Natural killer cell treated with Interleukin-12 subunit alpha and Interleukin-12 subunit beta and Interleukin-15 and Interleukin-18, amount 100 ng/mL, for 72 hours (primary cell): Measurements from ENCODE around the gene AIRE. TPM values are rescaled to one million over a fixed set of nuclear protein-coding genes. Genes with fewer than 3 reads are reported as not detected.
"Not testable (repeated sequence)": the region's sequence is repeated elsewhere in the genome, so short reads cannot be mapped to it uniquely, and the experiment has no call there.

ENCODE experiments used
- ATAC-seq, 2 donors: fragments of 150-1000 bp; cut with Tn5 transposase in 1 of 2; sonication (Bioruptor Pico), chemical (Tn5 transposase) in 1 of 2; 2 replicates each; pipeline ENCODE4 v1.10.0; 2021
- DNase-seq: peaks from one replicate; pipeline ENCODE4 v3.0.0; 2022; ENCODE audit warnings: low spot score
- H3K27ac Mint-ChIP-seq, 2 donors: 1 replicate in 1 of 2; 2 replicates in 1 of 2; pipeline ENCODE4 v1.8.0; 2022; ENCODE audit warnings: mixed read lengths in 2 of 2, mild to moderate bottlenecking in 1 of 2, moderate library complexity in 1 of 2
- H3K27me3 Mint-ChIP-seq, 2 donors: 1 replicate in 1 of 2; 2 replicates in 1 of 2; pipeline ENCODE4 v1.8.0; 2022; ENCODE audit warnings: mixed read lengths in 2 of 2
- H3K36me3 Mint-ChIP-seq: one replicate; pipeline ENCODE4 v1.8.0; 2022; ENCODE audit warnings: mixed read lengths
- H3K4me1 Mint-ChIP-seq, 2 donors: 1 replicate in 1 of 2; 2 replicates in 1 of 2; pipeline ENCODE4 v1.8.0; 2022; ENCODE audit warnings: low read depth in 2 of 2, mixed read lengths in 2 of 2, mild to moderate bottlenecking in 1 of 2
- H3K4me3 Mint-ChIP-seq: one replicate; pipeline ENCODE4 v1.8.0; 2022; ENCODE audit warnings: mixed read lengths
- H3K9me3 Mint-ChIP-seq: 2 replicates; pipeline ENCODE4 v1.8.0; 2022; ENCODE audit warnings: mixed read lengths
- total RNA-seq, 2 donors: library from RNA; stranded (reverse); gene quantifications; one replicate each; pipeline ENCODE4 v1.2.3, GENCODE V29; 2022

The AIRE gene
- total RNA-seq, 2 donors from 2014 or later = not detected

- peak overlapping the region; percentile 58 for H3K4me3 Mint-ChIP-seq
- no peak overlapping the region for H3K27ac Mint-ChIP-seq
- H3K27me3 Mint-ChIP-seq = no peaks in the 10 kb centered on the region
- peaks cover 21 to 22% of the 10 kb centered on the region in 2 donors for H3K4me1 Mint-ChIP-seq
- DNase-seq (peak; percentile 83), ATAC-seq (peak; percentile 76 to 80)
- H3K9me3 Mint-ChIP-seq = no peaks in the 10 kb centered on the region
- no peaks in the 10 kb centered on the region for H3K36me3 Mint-ChIP-seq
Measured at GRCh38 chr21:44300262-44300959, 14.7 kb downstream of the AIRE start.

DNA sequence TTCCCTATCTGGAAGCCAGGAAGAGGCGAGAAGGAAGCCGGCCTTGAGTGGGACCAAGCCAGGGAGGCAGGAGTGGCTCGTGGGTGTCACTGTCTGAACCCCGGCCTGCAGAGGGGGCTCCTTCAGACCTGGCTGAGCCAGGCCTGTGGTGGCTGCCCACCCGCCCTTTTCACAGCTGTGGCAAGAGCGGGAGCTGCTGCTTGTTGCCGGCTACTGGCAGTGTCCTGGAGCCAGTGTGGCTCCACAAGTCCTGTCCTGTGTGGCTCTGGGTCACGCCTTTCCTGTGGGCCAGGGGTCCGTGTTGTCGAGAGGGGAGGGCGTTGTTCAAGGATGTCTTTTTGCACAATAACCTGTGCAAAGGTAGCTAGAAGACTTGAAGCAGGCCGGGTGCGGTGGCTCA lies 15.5 kb downstream of the AIRE start:
- DNase-seq = no peak
- Mint-ChIP-seq H3K27me3 (no peaks in the 10 kb centered on the region), H3K4me3 (peak overlapping the region; percentile 58), H3K36me3 (no peaks in the 10 kb centered on the region), H3K27ac (no peak overlapping the region), H3K4me1 (peaks cover 21 to 22% of the 10 kb centered on the region in 2 donors), H3K9me3 (no peaks in the 10 kb centered on the region)
- no peak for ATAC-seq

DNA sequence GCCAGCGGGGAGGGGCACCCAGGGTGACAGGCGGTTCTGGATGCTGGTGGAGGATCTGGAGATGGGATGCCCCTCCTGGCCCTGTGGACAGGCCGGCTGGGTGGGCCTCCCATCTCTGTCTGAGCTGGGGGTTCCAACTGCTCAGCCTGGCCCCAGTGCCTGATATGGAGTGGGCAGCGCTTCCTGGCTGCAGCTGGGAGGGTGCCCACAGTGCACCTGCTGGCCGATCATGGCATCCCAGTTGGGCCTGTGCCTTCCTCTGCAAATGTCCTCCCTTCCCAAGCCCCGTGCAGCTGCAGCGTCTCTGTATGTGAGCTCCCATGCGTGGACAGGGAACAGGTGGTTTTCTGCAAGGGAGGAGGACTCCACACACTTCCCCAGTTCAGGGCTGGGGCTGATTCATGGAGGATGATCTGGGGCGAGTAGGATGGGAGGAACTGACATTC lies 16.3 kb downstream of the AIRE start:
- Mint-ChIP-seq H3K27ac (peak overlapping the region in 1 of 2 donors; percentile 37), H3K4me1 (peaks cover 21 to 24% of the 10 kb centered on the region in 2 donors), H3K36me3 (no peaks in the 10 kb centered on the region), H3K27me3 (no peaks in the 10 kb centered on the region), H3K4me3 (peak overlapping the region; percentile 50), H3K9me3 (no peaks in the 10 kb centered on the region)
- DNase-seq (no peak), ATAC-seq (no peak)

GRCh38 chr21:44302573-44303401 lies 17.1 kb downstream of the AIRE start:
- DNase-seq, H3K36me3 Mint-ChIP-seq, H3K9me3 Mint-ChIP-seq, ATAC-seq, H3K27me3 Mint-ChIP-seq: not testable (repeated sequence)
- H3K4me1 Mint-ChIP-seq = peaks cover 20 to 26% of the 10 kb centered on the region in 2 donors
- H3K4me3 Mint-ChIP-seq = peak overlapping the region; percentile 50
- H3K27ac Mint-ChIP-seq = peak overlapping the region in 1 of 2 donors; percentile 37

DNA sequence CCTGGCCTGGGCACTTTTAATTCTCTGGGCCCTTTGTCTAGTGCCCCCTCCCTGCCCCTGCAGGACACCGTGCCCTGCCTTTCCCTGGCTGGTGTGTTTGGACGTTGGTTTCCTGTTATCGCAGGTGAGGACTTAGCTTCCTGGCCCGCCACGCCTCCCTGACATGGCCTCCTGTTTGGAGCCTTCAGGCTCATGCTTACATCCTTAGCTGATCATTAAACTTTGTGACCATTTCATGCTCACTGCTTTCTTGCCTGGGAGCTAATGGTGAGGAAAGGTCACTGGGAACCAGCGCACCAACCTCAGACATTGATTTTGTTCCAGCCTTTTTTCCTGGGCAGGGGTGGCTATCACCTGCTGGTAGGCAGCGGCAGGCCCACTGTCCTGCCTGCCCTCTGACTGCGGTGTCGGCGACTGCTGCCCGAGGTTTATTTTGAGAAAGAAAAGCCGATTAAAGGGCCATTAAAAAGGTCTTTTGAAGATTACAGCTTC lies 17.9 kb downstream of the AIRE start:
- H3K9me3 Mint-ChIP-seq = no peaks in the 10 kb centered on the region
- H3K27me3 Mint-ChIP-seq = no peaks in the 10 kb centered on the region
- ATAC-seq (no peak), DNase-seq (no peak)
- H3K36me3 Mint-ChIP-seq = no peaks in the 10 kb centered on the region
- H3K27ac Mint-ChIP-seq = no peak overlapping the region
- H3K4me1 Mint-ChIP-seq = peaks cover 13 to 24% of the 10 kb centered on the region in 2 donors
- H3K4me3 Mint-ChIP-seq = no peak overlapping the region

- Mint-ChIP-seq H3K27me3 (no peaks in the 10 kb centered on the region), H3K4me1 (peaks cover 8 to 23% of the 10 kb centered on the region in 2 donors), H3K36me3 (no peaks in the 10 kb centered on the region), H3K4me3 (no peak overlapping the region), H3K9me3 (no peaks in the 10 kb centered on the region), H3K27ac (no peak overlapping the region)
- no peak for DNase-seq
- ATAC-seq = no peak
Measured at GRCh38 chr21:44304011-44304616, 18.4 kb downstream of the AIRE start.

DNA sequence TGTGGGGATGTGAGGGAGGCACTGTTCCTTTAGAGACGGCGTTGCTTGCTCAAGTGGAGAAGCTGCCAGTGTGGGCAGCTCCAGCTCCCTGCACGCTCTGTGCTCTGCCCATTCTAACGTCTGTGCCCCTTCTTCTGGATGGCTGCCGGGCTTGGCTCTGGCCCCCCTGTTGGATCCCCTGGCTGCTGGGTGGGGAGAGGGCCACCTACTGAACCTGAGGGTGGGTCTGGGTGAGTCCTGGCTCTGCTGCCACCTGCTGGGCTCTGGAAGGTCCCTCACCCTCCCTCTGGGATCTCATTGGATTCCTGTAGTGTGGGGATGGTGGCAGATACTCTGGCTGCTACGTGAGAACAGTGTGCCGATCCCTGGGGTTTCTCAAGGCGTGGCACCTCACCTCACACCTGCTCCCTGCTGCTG lies 19.2 kb downstream of the AIRE start:
- Mint-ChIP-seq H3K4me1 (peaks cover 4 to 20% of the 10 kb centered on the region in 2 donors), H3K36me3 (no peaks in the 10 kb centered on the region), H3K4me3 (no peak overlapping the region), H3K9me3 (no peaks in the 10 kb centered on the region), H3K27me3 (no peaks in the 10 kb centered on the region), H3K27ac (no peak overlapping the region)
- ATAC-seq (no peak), DNase-seq (no peak)

DNA sequence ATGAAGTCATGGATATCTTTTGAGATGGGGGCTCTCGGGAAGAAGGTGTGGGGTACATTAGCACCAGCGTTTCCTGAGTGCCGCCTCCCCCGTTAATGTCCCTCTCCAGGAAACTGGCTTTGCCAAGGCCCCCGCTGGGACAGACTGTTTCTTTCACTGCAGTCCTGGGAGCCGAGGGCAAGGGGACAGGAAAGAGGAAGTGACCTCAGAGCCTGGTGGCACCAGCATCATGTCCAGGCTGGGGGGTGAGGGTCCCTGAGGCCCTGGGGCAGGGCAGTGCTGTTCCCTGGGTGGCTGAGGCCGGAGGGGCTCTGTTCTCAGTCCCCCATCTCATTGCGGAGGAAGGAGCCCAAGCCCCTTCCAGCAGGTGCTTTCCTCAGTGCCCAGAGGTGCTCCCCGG lies 20.0 kb downstream of the AIRE start:
- H3K4me1 Mint-ChIP-seq = peaks cover 4 to 20% of the 10 kb centered on the region in 2 donors
- no peaks in the 10 kb centered on the region for H3K9me3 Mint-ChIP-seq
- no peak for DNase-seq
- ATAC-seq = no peak
- H3K36me3 Mint-ChIP-seq = peaks cover under 1% of the 10 kb centered on the region
- no peak overlapping the region for H3K27ac Mint-ChIP-seq
- H3K27me3 Mint-ChIP-seq = no peaks in the 10 kb centered on the region
- H3K4me3 Mint-ChIP-seq = no peak overlapping the region

DNA sequence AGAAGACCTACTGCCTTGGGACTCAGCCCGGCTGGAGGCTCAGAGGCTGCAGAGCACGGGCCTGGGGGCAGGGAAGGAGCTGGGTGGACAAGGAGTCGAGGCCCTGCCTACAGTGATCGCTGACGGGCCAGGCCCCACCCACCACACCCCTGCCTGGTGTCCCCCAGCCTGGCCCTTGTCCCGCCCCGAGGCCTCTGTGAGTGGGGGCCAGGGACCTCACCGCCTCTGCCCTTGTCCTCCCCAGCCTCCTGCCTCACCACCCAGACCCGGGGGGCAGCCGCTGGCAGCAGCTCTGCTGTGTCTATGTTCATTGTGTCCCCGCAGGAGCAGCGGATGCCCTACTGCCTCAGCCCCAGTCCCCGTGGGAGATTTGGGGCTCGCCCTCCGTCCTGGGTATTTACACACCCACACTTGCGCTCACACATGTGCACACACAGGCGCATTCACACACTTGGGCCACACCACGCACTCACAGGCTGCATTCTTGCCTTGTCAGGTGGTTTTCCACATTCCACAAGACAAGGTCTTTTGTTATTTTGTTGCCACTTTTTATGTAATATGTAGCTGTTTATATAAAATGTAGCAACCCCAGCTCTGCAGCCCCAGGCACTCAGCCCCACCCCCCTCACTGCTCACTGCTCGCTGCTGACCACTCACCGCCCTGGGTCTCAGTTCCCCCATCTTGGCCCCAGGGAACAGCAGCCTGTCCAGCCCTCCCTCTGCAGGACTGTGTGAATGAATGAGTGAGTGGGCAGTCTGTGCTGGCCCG lies 21.4 kb downstream of the AIRE start:
- ATAC-seq (no peak), DNase-seq (no peak)
- Mint-ChIP-seq H3K9me3 (no peaks in the 10 kb centered on the region), H3K36me3 (peaks cover 8% of the 10 kb centered on the region), H3K4me3 (no peak overlapping the region), H3K27me3 (no peaks in the 10 kb centered on the region), H3K27ac (no peak overlapping the region), H3K4me1 (peaks cover 11 to 18% of the 10 kb centered on the region in 2 donors)

DNA sequence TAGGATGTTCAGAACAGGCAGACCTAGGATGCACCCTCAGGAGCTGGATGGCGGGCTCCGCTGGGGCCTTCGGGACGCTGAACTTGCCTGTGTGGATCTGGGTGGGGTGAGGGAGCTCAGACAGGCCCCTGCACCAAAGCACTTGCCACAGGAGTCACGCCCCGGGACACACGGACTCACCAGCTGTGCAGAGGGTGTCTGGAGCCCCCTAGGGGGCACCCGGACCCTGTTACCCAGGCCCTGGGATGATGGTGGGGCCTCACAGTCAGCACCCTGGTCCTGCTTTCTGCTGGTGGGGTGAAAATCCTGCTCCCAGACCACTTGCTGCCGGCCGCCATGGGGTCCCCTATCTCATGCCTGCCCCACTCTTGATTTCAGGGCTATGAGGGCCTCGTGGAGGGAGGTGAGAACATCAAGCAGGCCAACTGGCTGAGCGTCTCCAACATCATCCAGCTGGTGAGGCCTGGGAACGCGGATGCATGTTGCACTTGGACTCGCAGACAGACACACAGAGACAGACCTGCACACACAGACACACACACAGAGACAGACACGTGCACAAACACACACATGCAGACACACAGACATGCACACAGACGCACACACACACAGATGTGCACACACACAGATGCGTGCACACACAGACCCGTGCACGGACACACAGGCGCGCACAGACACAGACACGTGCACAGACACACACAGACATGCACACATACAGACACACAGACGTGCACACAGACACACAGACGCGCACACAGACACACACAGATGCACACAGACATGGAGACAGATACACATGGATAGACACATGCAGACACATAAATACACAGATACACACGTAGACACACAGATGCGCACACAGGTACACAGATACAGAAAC lies 25.2 kb downstream of the AIRE start:
- Mint-ChIP-seq H3K4me1 (peaks cover 7 to 9% of the 10 kb centered on the region in 2 donors), H3K27me3 (no peaks in the 10 kb centered on the region), H3K4me3 (no peak overlapping the region), H3K36me3 (peaks cover 8% of the 10 kb centered on the region), H3K9me3 (no peaks in the 10 kb centered on the region), H3K27ac (no peak overlapping the region)
- no peak for ATAC-seq
- DNase-seq = no peak

GRCh38 chr21:44312089-44312488 lies 26.4 kb downstream of the AIRE start:
- H3K4me3 Mint-ChIP-seq = no peak overlapping the region
- ATAC-seq (no peak), DNase-seq (no peak)

DNA sequence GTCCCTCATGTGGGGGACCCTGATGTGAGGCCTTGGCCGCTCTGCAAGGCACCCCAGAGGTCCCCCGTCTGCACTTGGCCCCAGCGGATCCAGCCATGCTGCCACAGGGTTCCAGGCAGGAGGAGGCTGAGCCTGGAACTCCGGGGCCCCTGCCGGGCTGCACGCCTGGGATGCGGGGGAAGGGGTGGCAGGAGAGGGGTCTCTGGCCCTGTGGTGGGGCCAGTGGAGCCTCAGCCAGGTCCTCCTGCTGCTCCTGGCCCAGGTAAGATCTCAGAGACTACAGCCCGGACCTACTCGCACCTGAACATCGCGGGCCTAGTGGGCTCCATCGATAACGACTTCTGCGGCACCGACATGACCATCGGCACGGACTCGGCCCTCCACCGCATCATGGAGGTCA lies 27.0 kb downstream of the AIRE start:
- no peak for ATAC-seq
- Mint-ChIP-seq H3K4me3 (no peak overlapping the region), H3K9me3 (no peaks in the 10 kb centered on the region), H3K27me3 (no peaks in the 10 kb centered on the region), H3K4me1 (peaks cover 7 to 8% of the 10 kb centered on the region in 2 donors), H3K27ac (no peak overlapping the region), H3K36me3 (peaks cover 8% of the 10 kb centered on the region)
- DNase-seq = no peak

More at GRCh38 chr21:44312089-44312488, 26.4 kb downstream of the AIRE start:
- Mint-ChIP-seq H3K27me3 (no peaks in the 10 kb centered on the region), H3K9me3 (no peaks in the 10 kb centered on the region), H3K4me1 (peaks cover 7 to 9% of the 10 kb centered on the region in 2 donors), H3K27ac (no peak overlapping the region), H3K36me3 (peaks cover 8% of the 10 kb centered on the region)
